CD4-positive, alpha-beta T cell treated with Interleukin-10 for 1 hour (primary cell): Measurements from ENCODE around the gene PAPPA.

Source experiments
- DNase-seq: peaks from one replicate; pipeline ENCODE4 v3.0.0-alpha.2; 2020

PAPPA gene

GRCh38 chr9:116430849-116431248 is 277.3 kb downstream of the PAPPA start:
- no peak for DNase-seq

- no peak for DNase-seq
Measured at GRCh38 chr9:116432051-116432450, 278.5 kb downstream of the PAPPA start.

GRCh38 chr9:116434314-116434713 is 280.7 kb downstream of the PAPPA start:
- DNase-seq: no peak

- no peak for DNase-seq
Measured at GRCh38 chr9:116435706-116436105, 282.1 kb downstream of the PAPPA start.

GRCh38 chr9:116436121-116436520 is 282.5 kb downstream of the PAPPA start:
- no peak for DNase-seq

- DNase-seq: no peak
Measured at GRCh38 chr9:116437411-116438370, 284.1 kb downstream of the PAPPA start.

- DNase-seq: no peak
Measured at GRCh38 chr9:116442528-116442927, 288.9 kb downstream of the PAPPA start.

- DNase-seq: no peak
Measured at GRCh38 chr9:116447934-116448333, 294.3 kb downstream of the PAPPA start.

GRCh38 chr9:116448431-116448830 is 294.8 kb downstream of the PAPPA start:
- DNase-seq: no peak

GRCh38 chr9:116449949-116450348 is 296.4 kb downstream of the PAPPA start:
- no peak for DNase-seq

GRCh38 chr9:116450378-116451139 is 297.0 kb downstream of the PAPPA start:
- DNase-seq: no peak

GRCh38 chr9:116451500-116452115 is 298.0 kb downstream of the PAPPA start:
- DNase-seq: no peak
